ENCODE results near the gene ZNF107. TPM values are rescaled to one million over a fixed set of nuclear protein-coding genes. Genes with fewer than 3 reads are reported as not detected.
"Not testable (repeated sequence)": the region's sequence is repeated elsewhere in the genome, so short reads cannot be mapped to it uniquely, and the experiment has no call there.

The ZNF107 gene
- total RNA-seq, 1 experiment from 2014 or later, result 24.7 TPM

DNA sequence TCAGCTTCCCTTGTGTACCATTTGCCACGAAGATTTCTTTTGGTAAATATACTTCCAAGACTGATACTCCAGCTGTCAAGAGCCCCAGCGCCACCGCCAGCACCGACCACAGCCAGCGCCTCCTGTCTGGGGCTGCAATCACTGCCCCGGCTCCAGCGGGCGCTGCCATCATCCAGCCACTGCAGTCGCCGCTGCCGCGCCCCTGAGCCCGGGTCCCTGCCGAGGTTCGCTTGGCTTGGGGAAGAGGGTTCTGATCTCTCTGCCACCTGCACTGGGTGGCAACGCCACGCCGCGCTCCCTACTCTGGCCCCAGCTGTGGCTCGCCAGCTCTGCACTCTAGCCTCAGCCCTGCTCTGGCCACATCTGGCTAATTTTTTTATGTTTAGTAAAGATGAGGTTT is 70.6 kb downstream of the ZNF107 start:
- Mint-ChIP-seq H3K36me3 (ENCODE audit: insufficient read depth in 1 of 3, low read depth in 3 of 3) (peaks cover 0 to 16% (median 3%) of the 10 kb centered on the region in 3 experiments; a peak in 5 of 7 replicates), H3K27ac (no peak overlapping the region), H3K4me3 (no peak overlapping the region), H3K4me1 (no peaks in the 10 kb centered on the region), H3K27me3 (ENCODE audit: low read depth) (no peaks in the 10 kb centered on the region; the same call in 1 of the 2 replicates), H3K9me3 (peaks cover 69 to 79% of the 10 kb centered on the region in 2 experiments)
- TF ChIP-seq, protein P1, sequence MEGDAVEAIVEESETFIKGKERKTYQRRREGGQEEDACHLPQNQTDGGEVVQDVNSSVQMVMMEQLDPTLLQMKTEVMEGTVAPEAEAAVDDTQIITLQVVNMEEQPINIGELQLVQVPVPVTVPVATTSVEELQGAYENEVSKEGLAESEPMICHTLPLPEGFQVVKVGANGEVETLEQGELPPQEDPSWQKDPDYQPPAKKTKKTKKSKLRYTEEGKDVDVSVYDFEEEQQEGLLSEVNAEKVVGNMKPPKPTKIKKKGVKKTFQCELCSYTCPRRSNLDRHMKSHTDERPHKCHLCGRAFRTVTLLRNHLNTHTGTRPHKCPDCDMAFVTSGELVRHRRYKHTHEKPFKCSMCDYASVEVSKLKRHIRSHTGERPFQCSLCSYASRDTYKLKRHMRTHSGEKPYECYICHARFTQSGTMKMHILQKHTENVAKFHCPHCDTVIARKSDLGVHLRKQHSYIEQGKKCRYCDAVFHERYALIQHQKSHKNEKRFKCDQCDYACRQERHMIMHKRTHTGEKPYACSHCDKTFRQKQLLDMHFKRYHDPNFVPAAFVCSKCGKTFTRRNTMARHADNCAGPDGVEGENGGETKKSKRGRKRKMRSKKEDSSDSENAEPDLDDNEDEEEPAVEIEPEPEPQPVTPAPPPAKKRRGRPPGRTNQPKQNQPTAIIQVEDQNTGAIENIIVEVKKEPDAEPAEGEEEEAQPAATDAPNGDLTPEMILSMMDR (conservative IDR thresholded peaks at IDR 0.05), result no peak
- Histone ChIP-seq H3T11ph (ENCODE audit: low read length) (no peak overlapping the region), H4K20me1 (ENCODE audit: control insufficient read depth, insufficient read depth, insufficient read length) (no peaks in the 10 kb centered on the region), H3K4me2 (ENCODE audit: insufficient read depth, insufficient read length, low read length) (no peak overlapping the region), H3K18ac (ENCODE audit: insufficient read length, low read depth, low read length) (no peak overlapping the region), H2BK20ac (ENCODE audit: low read depth, low read length, poor library complexity, severe bottlenecking) (no peak overlapping the region), H3K27me3 (ENCODE audit: insufficient read depth, low read length) (no peaks in the 10 kb centered on the region), H3K56ac (ENCODE audit: insufficient read length, low read depth, low read length) (no peak overlapping the region), H3K23ac (ENCODE audit: insufficient read length, low read depth, low read length) (no peak overlapping the region), H2AK5ac (ENCODE audit: insufficient read length, low read length) (no peak overlapping the region), H3K4ac (ENCODE audit: low read depth, low read length) (no peak overlapping the region), H3K4me1 (ENCODE audit: insufficient read depth, low read length) (no peaks in the 10 kb centered on the region), H4K8ac (replicated peaks; ENCODE audit: insufficient read length, low read depth, low read length) (no peak overlapping the region), H3K9me3 (ENCODE audit: control insufficient read depth, low read depth, low read length) (peaks cover 36% of the 10 kb centered on the region), H2AFZ (ENCODE audit: low read length) (no peak overlapping the region), H3K23me2 (ENCODE audit: insufficient read length, low read depth, low read length, poor library complexity, severe bottlenecking) (no peaks in the 10 kb centered on the region), H3K9ac (ENCODE audit: extremely low read depth, insufficient read length, low read length) (no peak overlapping the region), H3K14ac (ENCODE audit: insufficient read depth, low read length) (no peak overlapping the region), H3K79me2 (ENCODE audit: insufficient read depth, low read length) (no peaks in the 10 kb centered on the region), H2BK5ac (ENCODE audit: insufficient read length, low read length) (no peak overlapping the region), H4K91ac (ENCODE audit: insufficient read length, low read depth, low read length) (no peak overlapping the region), H2BK120ac (ENCODE audit: low read depth, low read length, poor library complexity, severe bottlenecking) (no peak overlapping the region), H3K27ac (ENCODE audit: insufficient read length, low read depth, low read length) (no peak overlapping the region), H2BK15ac (ENCODE audit: low read depth, low read length) (no peak overlapping the region), H2BK12ac (ENCODE audit: insufficient read length, low read depth, low read length) (no peak overlapping the region), H4K5ac (ENCODE audit: insufficient read length, low read depth, low read length) (no peak overlapping the region), H3K79me1 (ENCODE audit: insufficient read depth, low read depth, low read length, poor library complexity, severe bottlenecking) (no peaks in the 10 kb centered on the region)
- DNase-seq, result no peak
- no CpG with 5 or more reads among the region's 20 CpGs for WGBS (ENCODE audit: extremely low coverage, insufficient read length, low lambda C conversion rate)

GRCh38 chr7:64738403-64738802 is 72.5 kb downstream of the ZNF107 start:
- not testable (repeated sequence) for H3K79me2 ChIP-seq (ENCODE audit: insufficient read depth, low read length); H4K91ac ChIP-seq (ENCODE audit: insufficient read length, low read depth, low read length); H3K18ac ChIP-seq (ENCODE audit: insufficient read length, low read depth, low read length); H2BK15ac ChIP-seq (ENCODE audit: low read depth, low read length); H2BK120ac ChIP-seq (ENCODE audit: low read depth, low read length, poor library complexity, severe bottlenecking); H2AFZ ChIP-seq (ENCODE audit: low read length); H3K27ac ChIP-seq (ENCODE audit: insufficient read length, low read depth, low read length); DNase-seq; H3K27ac Mint-ChIP-seq; H3K9ac ChIP-seq (ENCODE audit: extremely low read depth, insufficient read length, low read length); H3K4ac ChIP-seq (ENCODE audit: low read depth, low read length); H4K20me1 ChIP-seq (ENCODE audit: control insufficient read depth, insufficient read depth, insufficient read length); H3K4me1 Mint-ChIP-seq; H3K23me2 ChIP-seq (ENCODE audit: insufficient read length, low read depth, low read length, poor library complexity, severe bottlenecking); H3K4me1 ChIP-seq (ENCODE audit: insufficient read depth, low read length); H3K79me1 ChIP-seq (ENCODE audit: insufficient read depth, low read depth, low read length, poor library complexity, severe bottlenecking); H4K5ac ChIP-seq (ENCODE audit: insufficient read length, low read depth, low read length); H2BK5ac ChIP-seq (ENCODE audit: insufficient read length, low read length); H3K56ac ChIP-seq (ENCODE audit: insufficient read length, low read depth, low read length); H2BK12ac ChIP-seq (ENCODE audit: insufficient read length, low read depth, low read length); H3K27me3 Mint-ChIP-seq (ENCODE audit: low read depth); H4K8ac ChIP-seq (replicated peaks; ENCODE audit: insufficient read length, low read depth, low read length); H3K4me3 Mint-ChIP-seq; H3K14ac ChIP-seq (ENCODE audit: insufficient read depth, low read length); H3K4me2 ChIP-seq (ENCODE audit: insufficient read depth, insufficient read length, low read length); H2AK5ac ChIP-seq (ENCODE audit: insufficient read length, low read length); H3K27me3 ChIP-seq (ENCODE audit: insufficient read depth, low read length); H3T11ph ChIP-seq (ENCODE audit: low read length); H3K23ac ChIP-seq (ENCODE audit: insufficient read length, low read depth, low read length); H2BK20ac ChIP-seq (ENCODE audit: low read depth, low read length, poor library complexity, severe bottlenecking)
- Mint-ChIP-seq H3K9me3 (peaks cover 74 to 79% of the 10 kb centered on the region in 2 experiments), H3K36me3 (ENCODE audit: insufficient read depth in 1 of 3, low read depth in 3 of 3) (peaks cover 0 to 16% (median 5%) of the 10 kb centered on the region in 3 experiments; a peak in 5 of 7 replicates)
- no CpG with 5 or more reads among the region's 29 CpGs for WGBS (ENCODE audit: extremely low coverage, insufficient read length, low lambda C conversion rate)
- peaks cover 41% of the 10 kb centered on the region for H3K9me3 ChIP-seq (ENCODE audit: control insufficient read depth, low read depth, low read length)

Measured in H9 (cell line).